HG02938 (cell line): ENCODE measurements around the gene KRTAP13-2.

ENCODE experiments used
- ATAC-seq: cut with Tn5 transposase; IDR thresholded peaks from one replicate; pipeline ENCODE4 v1.9.1; 2021; ENCODE audit warnings: mild to moderate bottlenecking, moderate library complexity; ENCODE audit not compliant: unreplicated experiment

KRTAP13-2 gene

DNA sequence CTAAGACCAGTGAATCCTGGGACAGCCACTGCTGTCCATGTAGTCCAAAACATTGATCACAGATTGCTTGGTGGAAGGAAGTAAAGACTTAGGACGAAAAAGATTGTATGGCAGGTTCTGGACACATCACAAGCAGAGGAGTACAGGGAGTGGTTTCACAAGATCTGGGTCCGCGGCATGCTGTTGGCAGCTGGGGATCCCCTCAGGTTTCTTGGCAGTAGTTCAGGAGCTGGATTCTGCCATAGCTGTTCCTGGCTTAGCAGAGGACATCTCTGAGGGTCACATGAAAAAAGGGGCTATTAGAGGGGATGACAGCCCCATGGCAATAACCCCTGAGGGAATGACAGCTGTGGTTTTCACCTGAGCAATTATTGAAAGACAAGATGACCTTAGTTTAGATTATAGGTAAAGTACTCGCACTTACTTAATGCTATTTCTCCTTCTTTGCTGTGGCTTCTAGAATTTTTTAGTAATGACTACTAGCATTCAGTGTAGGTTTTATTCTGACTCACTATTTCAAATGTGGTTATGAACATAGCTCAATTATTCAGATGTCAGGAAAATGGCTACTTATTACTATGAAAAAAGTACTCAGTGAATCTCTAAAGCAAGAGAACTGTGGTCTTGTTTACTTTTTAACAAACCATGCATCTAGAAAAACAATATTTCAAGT, 42.7 kb downstream of the KRTAP13-2 start:
- ATAC-seq: no peak

DNA sequence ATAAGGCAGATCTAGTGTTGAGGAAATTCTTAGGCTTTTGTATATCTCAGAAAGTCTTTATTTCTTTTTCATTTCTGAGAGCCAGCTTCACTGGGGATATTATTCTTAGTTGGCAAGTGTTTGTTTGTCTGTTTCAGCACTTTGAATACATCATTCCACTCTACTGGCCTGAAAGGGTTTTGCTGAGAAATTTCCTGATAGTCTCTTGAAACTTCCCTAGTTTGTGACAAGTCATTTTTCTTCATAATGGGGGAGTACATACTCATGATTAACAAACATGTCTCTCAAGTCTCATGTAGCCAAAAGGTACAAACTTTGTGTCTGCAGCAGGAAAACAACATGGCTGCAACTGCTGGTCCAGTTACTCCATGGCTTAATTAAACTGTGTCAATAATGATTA, 45.7 kb downstream of the KRTAP13-2 start:
- no peak for ATAC-seq
